GM12878 (cell line): ENCODE measurements around the gene CT83. TPM values are rescaled to one million over a fixed set of nuclear protein-coding genes. Genes with fewer than 3 reads are reported as not detected.

Source experiments
- ATAC-seq: fragments of 200-7000 bp; cut with Tn5 transposase; 3 replicates; pipeline ENCODE4 v1.9.1; 2020; ENCODE audit warnings: mild to moderate bottlenecking, moderate library complexity
- BruUV-seq: library from RNA; stranded (reverse); fragments of 400-500 nt; replicated peaks from 2 replicates; lab custom pipeline; 2021; lab: Mats Ljungman, UMichigan
- CTCF ChIA-PET: fragments of 300-600 bp; sonication (Branson Sonifier 250); formaldehyde crosslinking; extraction: SDS; loops from one replicate; lab custom pipeline; 2021; ENCODE audit warnings: inconsistent platforms; lab: Yijun Ruan, JAX
- POLR2A ChIA-PET: fragments of 350-600 bp; formaldehyde crosslinking; extraction: SDS; loops from one replicate; lab custom pipeline; 2021; ENCODE audit warnings: inconsistent platforms; lab: Charles Lee
- RAD21 ChIA-PET: fragments of 300-600 bp; sonication (Branson Sonifier 250); formaldehyde crosslinking; loops from one replicate; lab custom pipeline; 2023; ENCODE audit warnings: antibody characterized with exemption; ENCODE audit not compliant: unreplicated experiment; lab: Charles Lee
- SMC1A ChIA-PET: fragments of 300-600 bp; sonication (Branson Sonifier 250); formaldehyde crosslinking; loops from one replicate; lab custom pipeline; 2023; ENCODE audit not compliant: unreplicated experiment, uncharacterized antibody; lab: Charles Lee
- DNase-seq: peaks from one replicate; pipeline ENCODE4 v3.0.0-alpha.2; 2011; ENCODE audit warnings: low read depth, low spot score
- FAIRE-seq: peaks from 3 replicates; lab custom pipeline; 2011; peaks lifted over from hg19 to GRCh38; lab: Jason Lieb, UNC
- H2AFZ ChIP-seq: 2 replicates; pipeline ENCODE4 v1.6.0; 2011; ENCODE audit warnings: low read depth, low read length, control low read depth; ENCODE audit not compliant: control insufficient read depth
- H3K27ac ChIP-seq: 2 replicates; pipeline ENCODE4 v1.5.1; 2011; ENCODE audit warnings: control low read depth; ENCODE audit not compliant: control insufficient read depth, insufficient read depth
- H3K27me3 ChIP-seq, 2 experiments: replicated peaks in 1 of 2; 2 replicates each; pipeline versions ENCODE4 v1.6.0 to v1.6.1; 2011; ENCODE audit warnings: low read length in 1 of 2; ENCODE audit not compliant: control insufficient read depth in 2 of 2, insufficient read depth in 2 of 2
- H3K36me3 ChIP-seq, 2 experiments: 2 replicates each; pipeline ENCODE4 v1.5.1; 2011; ENCODE audit warnings: low read length in 1 of 2; ENCODE audit not compliant: control insufficient read depth in 2 of 2, insufficient read depth in 2 of 2
- H3K4me1 ChIP-seq: 2 replicates; pipeline ENCODE4 v1.6.1; 2011; ENCODE audit warnings: mild to moderate bottlenecking, low read length, moderate library complexity, mixed read lengths; ENCODE audit not compliant: control insufficient read depth, insufficient read depth
- H3K4me2 ChIP-seq: 2 replicates; pipeline ENCODE4 v1.6.0; 2011; ENCODE audit warnings: control low read depth; ENCODE audit not compliant: control insufficient read depth, insufficient read depth
- H3K4me3 ChIP-seq: fragments of 200-600 bp; sonication (generic); 2 replicates; pipeline ENCODE4 v1.5.1; 2016
- H3K79me2 ChIP-seq: 2 replicates; pipeline ENCODE4 v1.6.0; 2011; ENCODE audit warnings: low read length; ENCODE audit not compliant: control insufficient read depth, insufficient read depth
- H3K9ac ChIP-seq: 2 replicates; pipeline ENCODE4 v1.8.0; 2011; ENCODE audit warnings: low read length, control low read depth, mixed read lengths; ENCODE audit not compliant: control insufficient read depth, insufficient read depth
- H3K9me3 ChIP-seq: replicated peaks from 3 replicates; pipeline ENCODE4 v1.5.1; 2011; ENCODE audit warnings: mild to moderate bottlenecking, low read length; ENCODE audit not compliant: control insufficient read depth, insufficient read depth
- H4K20me1 ChIP-seq: 2 replicates; pipeline ENCODE4 v1.6.0; 2011; ENCODE audit not compliant: control insufficient read depth, insufficient read depth
- CHD4 ChIP-seq: fragments of 200-600 bp; sonication (generic); IDR thresholded peaks from 2 replicates; pipeline ENCODE4 v1.6.1; 2016; ENCODE audit warnings: mild to moderate bottlenecking
- CUX1 ChIP-seq: IDR thresholded peaks from 2 replicates; pipeline ENCODE4 v1.6.1; 2012; ENCODE audit warnings: improper control_type of control experiment, low read depth, low read length; ENCODE audit not compliant: insufficient replicate concordance
- ETV6 ChIP-seq, 2 experiments: fragments of 450-650 bp in 1 of 2; IDR thresholded peaks in 1 of 2; conservative IDR thresholded peaks in 1 of 2; 2 replicates each; pipeline ENCODE4 v1.6.1; 2014; ENCODE audit warnings: antibody characterized with exemption in 1 of 2, borderline replicate concordance in 1 of 2, low read depth in 1 of 2, mild to moderate bottlenecking in 1 of 2, moderate library complexity in 1 of 2
- FOXK2 ChIP-seq: fragments of 450-650 bp; IDR thresholded peaks from 2 replicates; pipeline ENCODE4 v1.6.1; 2017; ENCODE audit warnings: mild to moderate bottlenecking, moderate library complexity
- FOXM1 ChIP-seq: IDR thresholded peaks from 2 replicates; pipeline ENCODE4 v1.6.1; 2012; ENCODE audit warnings: low read depth, mild to moderate bottlenecking, inconsistent platforms, low read length, moderate library complexity
- HCFC1 ChIP-seq: fragments of 150-350 bp; IDR thresholded peaks from 2 replicates; pipeline ENCODE4 v1.6.1; 2014; ENCODE audit warnings: low read length
- LARP7 ChIP-seq: fragments of 450-650 bp; IDR thresholded peaks from 2 replicates; pipeline ENCODE4 v1.6.1; 2017; ENCODE audit warnings: mild to moderate bottlenecking
- PKNOX1 ChIP-seq: fragments of 450-650 bp; IDR thresholded peaks from 2 replicates; pipeline ENCODE4 v1.6.1; 2016; ENCODE audit warnings: mild to moderate bottlenecking
- PML ChIP-seq: IDR thresholded peaks from 2 replicates; pipeline ENCODE4 v1.6.1; 2012; ENCODE audit warnings: low read length, inconsistent platforms
- SKIL ChIP-seq: fragments of 450-650 bp; IDR thresholded peaks from 2 replicates; pipeline ENCODE4 v1.6.1; 2017; ENCODE audit warnings: mild to moderate bottlenecking, low read depth, inconsistent platforms; ENCODE audit not compliant: poor library complexity, severe bottlenecking
- SMAD5 ChIP-seq: IDR thresholded peaks from 2 replicates; pipeline ENCODE4 v1.6.1; 2016; ENCODE audit warnings: antibody characterized with exemption, low read depth
- YY1 ChIP-seq: IDR thresholded peaks from 2 replicates; pipeline ENCODE4 v1.6.1; 2011; ENCODE audit warnings: low read depth, mild to moderate bottlenecking, low read length
- WGBS: methylation state at CpG from one replicate; pipeline ENCODE4 v1.1.6; 2016; ENCODE audit warnings: low lambda C conversion rate; ENCODE audit not compliant: insufficient replicate concordance, insufficient coverage; ENCODE audit errors: missing lambda C conversion rate; 5-methylcytosine and 5-hydroxymethylcytosine counted together
- in situ Hi-C: fragments of 300-500 bp; cut with MboI; formaldehyde crosslinking; loops from 9 replicates; pipeline ENCODE4 v1.14.3; 2018; ENCODE audit warnings: mixed read lengths
- intact Hi-C: fragments of 100-400 bp; cut with micrococcal nuclease; formaldehyde crosslinking; loops from one replicate; pipeline ENCODE4 v1.14.2; 2022; ENCODE audit not compliant: unreplicated experiment
- polyA plus RNA-seq, 11 experiments: library from polyadenylated mRNA; depleted of rRNA in 4 of 11; unstranded in 6 of 11; stranded (reverse) in 5 of 11; fragments of >200 nt; fragmentation: Nextera tagmentation in 4 of 11; fragmentation: Illumina TruSeq in 1 of 11; extraction: Ambion mirVana in 4 of 11; extraction: Trizol in 1 of 11; gene quantifications; 1 replicate in 1 of 11; 2 replicates in 10 of 11; pipeline versions ENCODE4 v1.2.1 to v1.2.3, GENCODE V29; 2011 to 2016; ENCODE audit warnings: inconsistent platforms in 2 of 11, missing spikeins in 2 of 11, low read depth in 1 of 11
- total RNA-seq, 4 experiments: library from RNA; depleted of rRNA in 3 of 4; stranded (reverse); fragments of >200 nt in 3 of 4; fragmentation: Illumina TruSeq in 1 of 4; extraction: Trizol in 1 of 4; gene quantifications; 2 replicates each; pipeline versions ENCODE4 v1.2.1 to v1.2.3, GENCODE V29; 2013 to 2021

Gene CT83
- total and polyA plus RNA-seq, 10 of the 15 experiments (the other 5 are each of a cell fraction or from before 2014, with no cell fraction given): not detected

- no peak for TF ChIP-seq CUX1
- TF ChIP-seq ETV6 (conservative IDR thresholded peaks at IDR 0.05 in 1 of 2, IDR thresholded peaks at IDR 0.05 in 1 of 2; ENCODE audit: borderline replicate concordance in 1 of 2, low read depth in 1 of 2): no peak
- TF ChIP-seq FOXM1: no peak
- no peak for TF ChIP-seq CHD4
- TF ChIP-seq YY1: no peak
These were observed 17.3 kb upstream of the CT83 start (continued) for GRCh38 chrX:116480059-116480458.

- H2AFZ ChIP-seq: no peak overlapping the region
- H3K4me2 ChIP-seq: no peak overlapping the region
- H3K79me2 ChIP-seq: no peaks in the 10 kb centered on the region
- ATAC-seq (no peak), DNase-seq (no peak), FAIRE-seq (no peak)
- 0% methylated on average over 2 of the region's 2 CpGs for WGBS
- intact Hi-C loops: no loop called here
- SMC1A ChIA-PET: no interaction called here
- CTCF ChIA-PET: interaction anchor here (1.1 kb wide), 1 partner anchor 245 kb away, joined by 3 read pairs; no protein-coding TSS in a partner anchor
- no peaks in the 10 kb centered on the region for H3K4me1 ChIP-seq
- no peak overlapping the region for H3K9ac ChIP-seq
- in situ Hi-C loops: no loop called here
- H3K9me3 ChIP-seq: no peaks in the 10 kb centered on the region
- H3K36me3 ChIP-seq: no peaks in the 10 kb centered on the region
- no peak overlapping the region for H3K27ac ChIP-seq
- no TSS peak for BruUV-seq
- no peaks in the 10 kb centered on the region for H4K20me1 ChIP-seq
- no peak overlapping the region for H3K4me3 ChIP-seq
- RAD21 ChIA-PET: no interaction called here
- no peaks in the 10 kb centered on the region for H3K27me3 ChIP-seq
- POLR2A ChIA-PET: no interaction called here
- TF ChIP-seq HCFC1 (no peak), PML (no peak), FOXK2 (no peak), PKNOX1 (no peak), SKIL (no peak), LARP7 (no peak), SMAD5 (no peak)
These were observed 13.6 kb downstream of the CT83 start for GRCh38 chrX:116449156-116449555.
